Measurements from ENCODE around the gene CD209.

Gene CD209

DNA sequence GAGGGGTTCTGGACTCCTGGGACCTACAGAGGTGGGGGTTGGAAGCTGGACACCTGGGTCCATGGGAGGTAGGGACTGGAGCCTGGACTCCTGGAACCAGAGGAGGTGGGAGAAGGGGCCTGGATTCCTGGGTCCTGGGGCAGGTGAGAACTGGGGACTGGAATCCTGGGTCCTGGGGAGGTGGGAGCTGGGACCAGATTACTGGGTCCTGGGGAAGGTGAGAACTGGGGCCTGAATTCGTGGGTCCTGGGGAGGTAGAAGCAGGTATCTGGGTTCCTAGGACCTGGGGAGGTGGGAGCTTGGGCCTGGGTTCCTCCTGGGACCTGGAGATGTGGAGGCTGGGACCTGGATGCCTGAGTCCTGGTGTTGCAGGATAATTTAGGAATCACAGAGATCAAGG lies 16.4 kb upstream of the CD209 start:
- DNase-seq (ENCODE audit: low spot score) (no peak), ATAC-seq (ENCODE audit: low read depth) (no peak)
- Histone ChIP-seq H3K36me3 (ENCODE audit: low read depth) (no peaks in the 10 kb centered on the region), H3K27ac (ENCODE audit: poor library complexity, severe bottlenecking) (no peak overlapping the region), H3K4me3 (ENCODE audit: severe bottlenecking) (no peak overlapping the region), H3K9me3 (ENCODE audit: severe bottlenecking) (peaks cover 4% of the 10 kb centered on the region), H3K4me1 (ENCODE audit: insufficient read depth, poor library complexity, severe bottlenecking) (no peaks in the 10 kb centered on the region), H3K27me3 (ENCODE audit: insufficient read depth, poor library complexity, severe bottlenecking) (no peaks in the 10 kb centered on the region)
- TF ChIP-seq, protein P1, sequence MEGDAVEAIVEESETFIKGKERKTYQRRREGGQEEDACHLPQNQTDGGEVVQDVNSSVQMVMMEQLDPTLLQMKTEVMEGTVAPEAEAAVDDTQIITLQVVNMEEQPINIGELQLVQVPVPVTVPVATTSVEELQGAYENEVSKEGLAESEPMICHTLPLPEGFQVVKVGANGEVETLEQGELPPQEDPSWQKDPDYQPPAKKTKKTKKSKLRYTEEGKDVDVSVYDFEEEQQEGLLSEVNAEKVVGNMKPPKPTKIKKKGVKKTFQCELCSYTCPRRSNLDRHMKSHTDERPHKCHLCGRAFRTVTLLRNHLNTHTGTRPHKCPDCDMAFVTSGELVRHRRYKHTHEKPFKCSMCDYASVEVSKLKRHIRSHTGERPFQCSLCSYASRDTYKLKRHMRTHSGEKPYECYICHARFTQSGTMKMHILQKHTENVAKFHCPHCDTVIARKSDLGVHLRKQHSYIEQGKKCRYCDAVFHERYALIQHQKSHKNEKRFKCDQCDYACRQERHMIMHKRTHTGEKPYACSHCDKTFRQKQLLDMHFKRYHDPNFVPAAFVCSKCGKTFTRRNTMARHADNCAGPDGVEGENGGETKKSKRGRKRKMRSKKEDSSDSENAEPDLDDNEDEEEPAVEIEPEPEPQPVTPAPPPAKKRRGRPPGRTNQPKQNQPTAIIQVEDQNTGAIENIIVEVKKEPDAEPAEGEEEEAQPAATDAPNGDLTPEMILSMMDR (IDR thresholded peaks at IDR 0.05; ENCODE audit: poor library complexity, severe bottlenecking): no peak

DNA sequence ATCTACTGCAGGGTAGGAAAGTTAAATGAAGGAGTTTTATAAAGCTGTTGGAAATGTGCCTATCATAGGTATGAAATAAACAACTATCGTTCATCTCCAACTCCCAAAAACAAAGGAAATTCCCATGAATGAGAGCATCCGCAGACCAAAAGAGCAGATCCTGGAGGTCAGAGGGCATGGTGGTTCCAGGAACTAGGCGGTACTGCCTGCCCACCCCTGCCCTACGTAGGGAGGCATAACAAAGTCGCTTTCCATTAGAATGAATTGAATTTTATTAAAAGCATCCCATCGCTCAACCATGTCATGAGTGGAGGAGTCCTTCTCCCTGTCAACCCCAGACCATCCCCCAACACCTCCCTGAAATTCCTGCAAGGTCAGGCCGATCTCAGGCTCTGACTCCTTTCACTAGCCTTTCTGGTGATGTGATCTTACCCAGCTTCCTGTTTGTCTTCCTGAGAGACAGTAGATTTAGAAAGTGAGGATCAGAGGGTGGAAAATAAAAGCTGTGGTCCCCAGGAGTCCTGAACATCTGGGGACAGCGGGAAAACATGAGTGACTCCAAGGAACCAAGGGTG lies 15.5 kb upstream of the CD209 start, which contains the start of gene CLEC4M:
CLEC4M (plus strand) TSS at position 525 of the 575 bp plus-strand sequence; CDS start at position 549, 24 bp downstream.
- H3K4me3 ChIP-seq (ENCODE audit: severe bottlenecking): no peak within 1 kb of the TSS
- TF ChIP-seq, protein P1 (IDR thresholded peaks at IDR 0.05; ENCODE audit: poor library complexity, severe bottlenecking): no peak

DNA sequence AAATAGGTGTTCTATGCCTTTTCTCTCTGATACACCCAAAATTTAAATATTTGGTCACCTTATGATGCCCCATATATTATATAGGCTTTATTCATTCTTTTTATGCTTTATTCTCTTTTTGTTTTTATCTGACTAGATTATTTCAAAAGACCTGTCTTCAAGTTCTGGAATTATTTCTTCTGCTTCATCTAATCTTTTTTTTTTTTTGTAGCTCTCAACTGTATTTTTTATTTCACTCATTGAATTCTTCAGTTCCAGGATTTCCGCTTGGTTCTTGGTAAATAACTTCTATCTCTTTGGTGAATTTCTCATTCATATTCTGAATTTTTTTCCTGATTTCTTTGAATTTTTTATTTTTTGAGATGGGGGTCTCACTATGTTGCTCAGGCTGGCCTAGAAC lies 11.8 kb upstream of the CD209 start:
- DNase-seq (ENCODE audit: low spot score): no peak
- Histone ChIP-seq H3K27ac (ENCODE audit: poor library complexity, severe bottlenecking) (no peak overlapping the region), H3K27me3 (ENCODE audit: insufficient read depth, poor library complexity, severe bottlenecking) (no peaks in the 10 kb centered on the region), H3K36me3 (ENCODE audit: low read depth) (no peaks in the 10 kb centered on the region), H3K4me3 (ENCODE audit: severe bottlenecking) (no peak overlapping the region), H3K9me3 (ENCODE audit: severe bottlenecking) (peaks cover 18% of the 10 kb centered on the region), H3K4me1 (ENCODE audit: insufficient read depth, poor library complexity, severe bottlenecking) (no peaks in the 10 kb centered on the region)
- no peak for ATAC-seq (ENCODE audit: low read depth)
- TF ChIP-seq, protein P1 (IDR thresholded peaks at IDR 0.05; ENCODE audit: poor library complexity, severe bottlenecking): no peak

More for the DNA sequence above, 15.5 kb upstream of the CD209 start, which contains the start of gene CLEC4M:
- H3K36me3 ChIP-seq (ENCODE audit: low read depth): no peaks in the 10 kb centered on the region
- H3K4me1 ChIP-seq (ENCODE audit: insufficient read depth, poor library complexity, severe bottlenecking): no peaks in the 10 kb centered on the region
- ATAC-seq (ENCODE audit: low read depth) (no peak), DNase-seq (ENCODE audit: low spot score) (no peak)
- no peaks in the 10 kb centered on the region for H3K27me3 ChIP-seq (ENCODE audit: insufficient read depth, poor library complexity, severe bottlenecking)
- peaks cover 9% of the 10 kb centered on the region for H3K9me3 ChIP-seq (ENCODE audit: severe bottlenecking)
- no peak within 1 kb of the TSS for H3K27ac ChIP-seq (ENCODE audit: poor library complexity, severe bottlenecking)

DNA sequence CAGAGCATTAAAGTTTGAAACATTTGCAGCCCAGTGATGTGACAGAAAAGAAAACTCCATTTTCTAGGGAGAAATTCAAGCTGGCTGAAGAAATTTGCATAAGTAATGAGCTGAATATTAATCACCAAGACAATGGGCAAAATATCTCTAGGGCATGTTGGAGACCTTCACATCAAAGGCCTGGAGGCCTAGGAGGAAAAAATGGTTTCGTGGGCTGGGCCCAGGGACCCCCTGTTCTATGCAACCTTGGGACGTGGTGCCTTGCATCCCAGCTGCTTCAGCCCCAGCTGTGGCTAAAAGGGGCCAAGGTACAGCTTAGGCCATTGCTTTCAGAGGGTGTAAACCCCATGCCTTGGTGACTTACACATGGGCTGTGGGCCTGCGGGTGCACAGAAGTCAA lies 10.0 kb upstream of the CD209 start:
- H3K9me3 ChIP-seq (ENCODE audit: severe bottlenecking): peaks cover 18% of the 10 kb centered on the region
- no peak overlapping the region for H3K4me3 ChIP-seq (ENCODE audit: severe bottlenecking)
- no peaks in the 10 kb centered on the region for H3K4me1 ChIP-seq (ENCODE audit: insufficient read depth, poor library complexity, severe bottlenecking)

DNA sequence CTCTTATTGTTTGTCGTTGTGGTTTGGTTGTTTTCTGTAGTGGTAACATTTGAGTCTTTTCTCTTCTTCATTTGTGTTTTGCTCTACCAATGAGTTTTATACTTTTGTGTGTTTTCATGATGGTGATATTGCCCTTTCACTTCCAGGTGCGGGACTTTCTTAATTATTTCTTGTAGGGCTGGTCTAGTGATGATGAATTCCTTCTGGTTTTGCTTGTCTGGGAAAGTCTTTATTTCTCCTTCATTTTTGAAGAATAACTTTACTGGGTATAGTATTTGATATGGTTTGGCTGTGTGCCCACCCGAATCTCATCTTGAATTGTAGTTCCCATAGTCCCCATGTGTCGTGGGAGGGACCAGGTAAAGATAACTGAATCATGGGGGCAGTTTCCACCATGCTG lies 8.9 kb upstream of the CD209 start:
- ATAC-seq (ENCODE audit: low read depth) (no peak), DNase-seq (ENCODE audit: low spot score) (no peak)
- Histone ChIP-seq H3K4me1 (ENCODE audit: insufficient read depth, poor library complexity, severe bottlenecking) (no peaks in the 10 kb centered on the region), H3K4me3 (ENCODE audit: severe bottlenecking) (no peak overlapping the region), H3K36me3 (ENCODE audit: low read depth) (no peaks in the 10 kb centered on the region), H3K27me3 (ENCODE audit: insufficient read depth, poor library complexity, severe bottlenecking) (no peaks in the 10 kb centered on the region), H3K27ac (ENCODE audit: poor library complexity, severe bottlenecking) (no peak overlapping the region), H3K9me3 (ENCODE audit: severe bottlenecking) (peaks cover 18% of the 10 kb centered on the region)
- TF ChIP-seq, protein P1 (IDR thresholded peaks at IDR 0.05; ENCODE audit: poor library complexity, severe bottlenecking): no peak

More for the DNA sequence above, 10.0 kb upstream of the CD209 start:
- DNase-seq (ENCODE audit: low spot score): no peak
- Histone ChIP-seq H3K36me3 (ENCODE audit: low read depth) (no peaks in the 10 kb centered on the region), H3K27ac (ENCODE audit: poor library complexity, severe bottlenecking) (no peak overlapping the region), H3K27me3 (ENCODE audit: insufficient read depth, poor library complexity, severe bottlenecking) (no peaks in the 10 kb centered on the region)
- no peak for ATAC-seq (ENCODE audit: low read depth)
- TF ChIP-seq, protein P1 (IDR thresholded peaks at IDR 0.05; ENCODE audit: poor library complexity, severe bottlenecking): no peak
